NB4 (cell line): ENCODE data around the gene KLHL30.
A peak's percentile ranks its signal among the peaks of the same experiment; 100 is the strongest.

Experiments used
- DNase-seq: peaks from one replicate; pipeline ENCODE4 v3.0.0; 2010; ENCODE audit warnings: low read depth
- H3K4me3 ChIP-seq: one replicate; pipeline ENCODE4 v1.5.1; 2011; ENCODE audit warnings: mild to moderate bottlenecking, low read depth, low read length, moderate library complexity
- CTCF ChIP-seq: IDR thresholded peaks from one replicate; pipeline ENCODE4 v1.5.1; 2012; ENCODE audit warnings: low read depth, low read length
- MYC ChIP-seq: IDR thresholded peaks from 2 replicates; pipeline ENCODE4 v1.6.1; 2011; ENCODE audit warnings: low read depth, low read length
- POLR2A ChIP-seq: IDR thresholded peaks from 2 replicates; pipeline ENCODE4 v1.6.1; 2011; ENCODE audit warnings: mild to moderate bottlenecking; ENCODE audit not compliant: insufficient read length; ENCODE audit errors: extremely low read depth
- TF ChIP-seq, protein P1 (sequence below): IDR thresholded peaks from 2 replicates; pipeline ENCODE4 v1.6.1; 2011; ENCODE audit warnings: low read depth, low read length

The KLHL30 gene

GRCh38 chr2:238120463-238121298, 17.8 kb upstream of the KLHL30 start:
- no peak for TF ChIP-seq CTCF
- no peak for TF ChIP-seq MYC
- TF ChIP-seq POLR2A = no peak
- TF ChIP-seq, protein P1, sequence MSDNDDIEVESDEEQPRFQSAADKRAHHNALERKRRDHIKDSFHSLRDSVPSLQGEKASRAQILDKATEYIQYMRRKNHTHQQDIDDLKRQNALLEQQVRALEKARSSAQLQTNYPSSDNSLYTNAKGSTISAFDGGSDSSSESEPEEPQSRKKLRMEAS = no peak
- DNase-seq = peak; percentile 58
- no peak overlapping the region for H3K4me3 ChIP-seq

GRCh38 chr2:238121511-238122286, 16.8 kb upstream of the KLHL30 start:
- no peak for DNase-seq
- TF ChIP-seq MYC (no peak), POLR2A (no peak), CTCF (no peak)
- TF ChIP-seq, protein P1 = no peak
- no peak overlapping the region for H3K4me3 ChIP-seq

DNA sequence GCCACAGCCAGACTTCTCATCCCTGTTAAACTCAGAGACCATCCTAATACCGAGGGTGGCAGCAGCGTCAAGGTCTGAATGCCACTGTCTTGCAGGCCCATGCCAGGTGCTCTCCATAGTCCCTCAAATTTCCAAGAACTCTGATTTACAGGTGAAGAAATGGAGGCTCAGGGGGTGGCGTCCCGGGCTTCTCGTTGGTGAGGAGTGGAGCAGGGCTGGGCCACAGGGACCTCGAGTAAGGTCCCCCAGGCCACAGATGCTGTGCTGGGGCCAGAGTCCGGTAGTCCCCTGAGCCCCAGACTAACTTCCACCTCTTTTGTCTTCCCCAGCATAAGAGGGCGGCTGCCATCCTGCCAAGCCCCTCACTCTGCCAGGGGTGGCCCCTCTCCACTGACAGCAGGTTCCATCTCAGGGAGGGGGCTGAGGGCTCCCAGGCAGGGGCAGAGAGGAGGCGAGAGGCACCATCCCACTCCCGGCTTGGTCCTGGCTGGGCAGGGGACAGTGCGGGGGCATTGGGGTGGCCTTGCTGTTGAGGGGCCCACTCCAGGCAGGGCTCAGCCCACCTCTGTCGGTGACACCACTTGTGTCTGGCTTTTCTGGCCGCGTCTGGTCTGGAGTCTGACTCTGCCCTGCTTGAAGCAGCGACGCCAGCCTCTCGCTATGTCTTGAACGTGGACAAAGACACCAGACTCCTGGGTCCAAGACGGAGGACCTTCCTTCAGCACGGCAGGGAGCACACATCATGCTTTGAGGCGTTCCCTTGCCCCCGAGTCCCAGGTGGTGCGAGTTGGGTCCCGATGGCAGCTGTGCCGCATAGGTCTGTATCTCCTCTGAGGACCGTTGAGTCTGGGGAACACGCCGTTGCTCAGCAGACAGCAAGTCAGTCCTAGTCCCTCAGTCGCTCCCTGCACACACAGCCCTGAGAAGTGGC, 15.9 kb upstream of the KLHL30 start:
- DNase-seq = no peak
- TF ChIP-seq, protein P1 = no peak
- TF ChIP-seq MYC (no peak), POLR2A (no peak), CTCF (no peak)

DNA sequence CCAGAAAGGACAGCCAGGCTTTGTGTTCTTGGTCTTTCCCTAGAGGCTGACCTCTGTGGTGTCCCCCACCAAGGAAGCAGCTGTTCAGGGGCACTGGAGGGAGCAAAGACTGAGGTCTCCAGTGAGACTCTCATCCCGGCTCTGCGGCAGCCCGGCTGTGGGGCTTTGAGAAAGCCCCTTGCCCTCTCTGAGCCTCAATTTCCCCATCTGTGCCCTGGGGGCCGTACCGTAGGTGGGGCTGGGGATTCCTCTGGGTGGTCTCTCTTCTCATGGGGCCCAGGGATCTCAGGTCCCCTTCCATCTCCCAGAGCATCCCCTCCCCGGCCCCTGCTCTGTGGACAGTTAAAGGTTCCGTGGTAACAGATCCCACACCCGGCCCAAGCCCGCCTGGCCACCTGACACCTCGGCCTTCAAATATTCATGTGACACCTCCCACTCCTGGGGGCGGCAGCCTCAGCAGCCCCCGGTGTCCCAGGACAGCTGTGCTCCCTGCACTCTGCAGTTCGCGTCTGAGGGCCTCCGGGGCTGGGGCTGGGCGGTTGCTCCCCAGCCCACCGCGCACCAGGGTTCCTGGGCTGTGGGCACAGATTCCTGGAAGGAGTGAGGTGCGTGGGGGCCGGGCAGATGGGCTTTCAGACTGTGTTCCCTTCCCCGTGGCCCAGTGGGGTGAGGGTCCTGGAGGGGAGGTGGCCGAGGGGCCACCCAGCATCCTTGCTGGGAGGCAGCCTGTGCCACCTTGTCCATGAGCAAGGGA, 15.1 kb upstream of the KLHL30 start:
- no peak overlapping the region for H3K4me3 ChIP-seq
- no peak for DNase-seq
- TF ChIP-seq, protein P1 = no peak
- TF ChIP-seq CTCF (no peak), POLR2A (no peak), MYC (no peak)

More for the DNA sequence above, 15.9 kb upstream of the KLHL30 start:
- no peak overlapping the region for H3K4me3 ChIP-seq

GRCh38 chr2:238123991-238124470, 14.4 kb upstream of the KLHL30 start:
- TF ChIP-seq, protein P1 = no peak
- TF ChIP-seq POLR2A (no peak), MYC (no peak), CTCF (no peak)
- DNase-seq = no peak
- H3K4me3 ChIP-seq = no peak overlapping the region
